HCT116 (cell line): ENCODE measurements around the gene HOXD3. TPM values are rescaled to one million over a fixed set of nuclear protein-coding genes. Genes with fewer than 3 reads are reported as not detected.

Source experiments
- ATAC-seq: fragments of 200-7000 bp; cut with Tn5 transposase; 2 replicates; pipeline ENCODE4 v1.9.1; 2020; ENCODE audit warnings: mild to moderate bottlenecking, moderate library complexity
- BruUV-seq: library from RNA; stranded (reverse); fragments of 400-500 nt; replicated peaks from 2 replicates; lab custom pipeline; 2021; lab: Mats Ljungman, UMichigan
- CTCF ChIA-PET: fragments of 300-600 bp; sonication (Branson Sonifier 250); formaldehyde crosslinking; loops from one replicate; lab custom pipeline; 2021; ENCODE audit warnings: antibody characterized with exemption; lab: Charles Lee
- POLR2A ChIA-PET: fragments of 300-600, 350-600 bp; sonication (Branson Sonifier 250); formaldehyde crosslinking; loops from one replicate; lab custom pipeline; 2021; ENCODE audit warnings: antibody characterized with exemption; lab: Charles Lee
- RAD21 ChIA-PET, 2 experiments: fragments of 300-600 bp; sonication (Branson Sonifier 250); formaldehyde crosslinking; loops; one replicate each; lab custom pipeline; 2023; ENCODE audit warnings: low total read pairs in 2 of 2; ENCODE audit not compliant: uncharacterized antibody in 2 of 2, unreplicated experiment in 2 of 2, low non-redundant PET in 1 of 2; lab: Charles Lee
- DNase-seq: peaks from one replicate; pipeline ENCODE4 v3.0.0-alpha.2; 2010; ENCODE audit warnings: low read depth, low spot score
- H2AFZ ChIP-seq: fragments of 200-600 bp; shearing (Covaris generic), sonication (generic); 2 replicates; pipeline ENCODE4 v1.6.1; 2017; ENCODE audit warnings: low read depth, mixed run types, mixed read lengths, antibody characterized with exemption, low read length; ENCODE audit not compliant: poor library complexity, severe bottlenecking
- H3K27ac ChIP-seq: 2 replicates; pipeline ENCODE4 v1.5.1; 2012; ENCODE audit warnings: low read depth, low read length
- H3K27me3 ChIP-seq: fragments of 200-600 bp; sonication (generic); 2 replicates; pipeline ENCODE4 v1.6.1; 2016; ENCODE audit warnings: mixed run types, low read length, mixed read lengths; ENCODE audit not compliant: insufficient read depth
- H3K36me3 ChIP-seq, 2 experiments: fragments of 200-500 bp in 1 of 2; fragments of 200-600 bp in 1 of 2; sonication (Bioruptor generic) in 1 of 2; sonication (generic) in 1 of 2; 2 replicates each; pipeline versions ENCODE4 v1.5.1 to v1.6.1; 2014 to 2016; ENCODE audit warnings: low read length in 2 of 2, inconsistent platforms in 1 of 2, mixed read lengths in 1 of 2, mixed run types in 1 of 2; ENCODE audit not compliant: insufficient read depth in 2 of 2, control insufficient read depth in 1 of 2
- H3K4me1 ChIP-seq, 2 experiments: fragments of 200-600 bp in 1 of 2; sonication (generic) in 1 of 2; 2 replicates each; pipeline versions ENCODE4 v1.5.1 to v1.6.1; 2012 to 2017; ENCODE audit warnings: low read length in 2 of 2, inconsistent platforms in 1 of 2, mild to moderate bottlenecking in 1 of 2, mixed read lengths in 1 of 2, mixed run types in 1 of 2, moderate library complexity in 1 of 2; ENCODE audit not compliant: insufficient read depth in 2 of 2, control insufficient read depth in 1 of 2
- H3K4me2 ChIP-seq: fragments of 200-600 bp; sonication (generic); 2 replicates; pipeline ENCODE4 v1.6.1; 2017; ENCODE audit warnings: mixed run types, low read length, mixed read lengths
- H3K4me3 ChIP-seq, 2 experiments: fragments of 200-600 bp in 1 of 2; sonication (generic) in 1 of 2; replicated peaks in 1 of 2; 2 replicates each; pipeline ENCODE4 v1.5.1; 2011 to 2016; ENCODE audit warnings: low read length in 2 of 2, control low read depth in 1 of 2, low read depth in 1 of 2, mild to moderate bottlenecking in 1 of 2, mixed read lengths in 1 of 2, mixed run types in 1 of 2
- H3K79me2 ChIP-seq: fragments of 200-600 bp; sonication (generic); 2 replicates; pipeline ENCODE4 v1.6.1; 2017; ENCODE audit warnings: mild to moderate bottlenecking, mixed run types, low read length, moderate library complexity, mixed read lengths; ENCODE audit not compliant: insufficient read depth
- H3K9ac ChIP-seq: fragments of 200-600 bp; sonication (generic); 2 replicates; pipeline ENCODE4 v1.6.1; 2016; ENCODE audit warnings: low read length, mixed read lengths
- H3K9me2 ChIP-seq: fragments of 200-600 bp; sonication (generic), shearing (Covaris generic); 2 replicates; pipeline ENCODE4 v1.6.1; 2017; ENCODE audit warnings: mixed run types, mild to moderate bottlenecking, moderate library complexity; ENCODE audit not compliant: insufficient read depth
- H3K9me3 ChIP-seq, 2 experiments: fragments of 200-500 bp in 1 of 2; fragments of 200-600 bp in 1 of 2; sonication (Bioruptor generic) in 1 of 2; sonication (generic) in 1 of 2; 2 replicates each; pipeline ENCODE4 v1.6.1; 2014 to 2017; ENCODE audit warnings: low read length in 2 of 2, mixed read lengths in 2 of 2, inconsistent platforms in 1 of 2, low read depth in 1 of 2, mild to moderate bottlenecking in 1 of 2, mixed run types in 1 of 2, moderate library complexity in 1 of 2; ENCODE audit not compliant: control insufficient read depth in 1 of 2, insufficient read depth in 1 of 2
- H4K20me1 ChIP-seq: fragments of 200-600 bp; sonication (generic), shearing (Covaris generic); 2 replicates; pipeline ENCODE4 v1.6.1; 2017; ENCODE audit warnings: mixed run types, mild to moderate bottlenecking, moderate library complexity; ENCODE audit not compliant: insufficient read depth
- ATF3 ChIP-seq: IDR thresholded peaks from 2 replicates; pipeline ENCODE4 v1.6.1; 2012
- CEBPB ChIP-seq: IDR thresholded peaks from 2 replicates; pipeline ENCODE4 v1.6.1; 2012; ENCODE audit warnings: low read depth
- CTCF ChIP-seq, 3 experiments: fragments of 200-600 bp in 1 of 3; sonication (generic) in 1 of 3; IDR thresholded peaks in 2 of 3; conservative IDR thresholded peaks in 1 of 3; 2 replicates each; pipeline ENCODE4 v1.5.1; 2012 to 2017; ENCODE audit warnings: low read depth in 2 of 3, low read length in 2 of 3, antibody characterized with exemption in 1 of 3, borderline replicate concordance in 1 of 3, control low read depth in 1 of 3, mild to moderate bottlenecking in 1 of 3, mixed read lengths in 1 of 3, mixed run types in 1 of 3, moderate library complexity in 1 of 3; ENCODE audit not compliant: insufficient read depth in 1 of 3
- EZH2 ChIP-seq: fragments of 200-600 bp; sonication (generic); IDR thresholded peaks from 2 replicates; pipeline ENCODE4 v1.6.1; 2017; ENCODE audit warnings: antibody characterized with exemption, mixed run types
- MAX ChIP-seq: IDR thresholded peaks from 2 replicates; pipeline ENCODE4 v1.6.1; 2012
- POLR2A ChIP-seq: IDR thresholded peaks from 2 replicates; pipeline ENCODE4 v1.7.0; 2011; ENCODE audit warnings: borderline replicate concordance; ENCODE audit not compliant: insufficient read depth, insufficient read length; ENCODE audit errors: extremely low read depth
- POLR2AphosphoS5 ChIP-seq: IDR thresholded peaks from 2 replicates; pipeline ENCODE4 v1.6.1; 2011; ENCODE audit warnings: mild to moderate bottlenecking, low read depth, low read length, moderate library complexity
- RAD21 ChIP-seq: IDR thresholded peaks from 2 replicates; pipeline ENCODE4 v1.6.1; 2012; ENCODE audit warnings: low read depth, mild to moderate bottlenecking
- SIN3A ChIP-seq: IDR thresholded peaks from 2 replicates; pipeline ENCODE4 v1.6.1; 2012; ENCODE audit warnings: low read depth
- SRF ChIP-seq: IDR thresholded peaks from 2 replicates; pipeline ENCODE4 v1.6.1; 2012; ENCODE audit warnings: low read depth
- TCF7L2 ChIP-seq: IDR thresholded peaks from 2 replicates; pipeline ENCODE4 v1.7.0; 2011; ENCODE audit warnings: borderline replicate concordance, inconsistent platforms; ENCODE audit not compliant: insufficient read depth, insufficient read length; ENCODE audit errors: extremely low read depth
- YY1 ChIP-seq: IDR thresholded peaks from 2 replicates; pipeline ENCODE4 v1.6.1; 2011; ENCODE audit warnings: low read length, low read depth, moderate library complexity, mild to moderate bottlenecking; ENCODE audit not compliant: insufficient replicate concordance; ENCODE audit errors: extremely low read depth
- ZFX ChIP-seq: fragments of 450-650 bp; IDR thresholded peaks from 2 replicates; pipeline ENCODE4 v1.6.1; 2017
- ZNF274 ChIP-seq: fragments of 200-500 bp; sonication (Bioruptor generic); IDR thresholded peaks from 2 replicates; pipeline ENCODE4 v1.6.1; 2014; ENCODE audit warnings: mild to moderate bottlenecking, low read depth, low read length, inconsistent platforms
- intact Hi-C: fragments of 100-400 bp; cut with micrococcal nuclease; formaldehyde crosslinking; loops from 2 replicates; pipeline ENCODE4 v1.10.0; 2022
- total RNA-seq: library from RNA; stranded (reverse); gene quantifications from one replicate; pipeline ENCODE4 v1.2.1, GENCODE V29; 2021; ENCODE audit not compliant: unreplicated experiment

HOXD3 gene
- total RNA-seq, 1 experiment from 2014 or later, result 1.4 TPM

GRCh38 chr2:176175709-176176607 lies 18.9 kb downstream of the HOXD3 start:
- ChIA-PET RAD21 (no interaction called here), CTCF (no interaction called here), POLR2A (no interaction called here)
- Histone ChIP-seq H3K27me3 (no peaks in the 10 kb centered on the region), H3K27ac (no peak overlapping the region), H4K20me1 (no peaks in the 10 kb centered on the region), H3K4me2 (no peak overlapping the region), H3K4me1 (no peaks in the 10 kb centered on the region), H3K9ac (no peak overlapping the region), H3K36me3 (no peaks in the 10 kb centered on the region), H3K79me2 (no peaks in the 10 kb centered on the region), H2AFZ (no peak overlapping the region), H3K4me3 (no peak overlapping the region), H3K9me3 (no peaks in the 10 kb centered on the region), H3K9me2 (no peaks in the 10 kb centered on the region)
- intact Hi-C loops, result no loop called here
- ATAC-seq (no peak), DNase-seq (no peak)
- TF ChIP-seq ZNF274 (no peak), RAD21 (no peak), EZH2 (no peak), CEBPB (no peak), ATF3 (no peak), MAX (no peak), POLR2A (no peak), SIN3A (no peak), ZFX (no peak), TCF7L2 (no peak), YY1 (no peak), SRF (no peak), CTCF (IDR thresholded peaks at IDR 0.05 in 2 of 3, conservative IDR thresholded peaks at IDR 0.05 in 1 of 3; ENCODE audit: borderline replicate concordance in 1 of 3, insufficient read depth in 1 of 3, low read depth in 2 of 3, low read length in 2 of 3) (no peak), POLR2AphosphoS5 (no peak)
- no TSS peak for BruUV-seq
